Esophagus squamous epithelium (tissue), 4 donors: ENCODE data around the gene GPR87.

Experiments
- POLR2A ChIP-seq, 4 donors: fragments of 450-650 bp; IDR thresholded peaks; one replicate each; pipeline ENCODE4 v1.6.1; 2017; ENCODE audit warnings: antibody characterized with exemption in 4 of 4, mild to moderate bottlenecking in 4 of 4, moderate library complexity in 3 of 4
- TF ChIP-seq, protein P1 (sequence below), 6 experiments: fragments of 450-650 bp in 4 of 6; fragments of 200-600 bp in 2 of 6; sonication (generic) in 2 of 6; IDR thresholded peaks; one replicate each; pipeline ENCODE4 v1.5.1; 2016 to 2019; ENCODE audit warnings: antibody characterized with exemption in 6 of 6, mild to moderate bottlenecking in 4 of 6, moderate library complexity in 4 of 6

DNA sequence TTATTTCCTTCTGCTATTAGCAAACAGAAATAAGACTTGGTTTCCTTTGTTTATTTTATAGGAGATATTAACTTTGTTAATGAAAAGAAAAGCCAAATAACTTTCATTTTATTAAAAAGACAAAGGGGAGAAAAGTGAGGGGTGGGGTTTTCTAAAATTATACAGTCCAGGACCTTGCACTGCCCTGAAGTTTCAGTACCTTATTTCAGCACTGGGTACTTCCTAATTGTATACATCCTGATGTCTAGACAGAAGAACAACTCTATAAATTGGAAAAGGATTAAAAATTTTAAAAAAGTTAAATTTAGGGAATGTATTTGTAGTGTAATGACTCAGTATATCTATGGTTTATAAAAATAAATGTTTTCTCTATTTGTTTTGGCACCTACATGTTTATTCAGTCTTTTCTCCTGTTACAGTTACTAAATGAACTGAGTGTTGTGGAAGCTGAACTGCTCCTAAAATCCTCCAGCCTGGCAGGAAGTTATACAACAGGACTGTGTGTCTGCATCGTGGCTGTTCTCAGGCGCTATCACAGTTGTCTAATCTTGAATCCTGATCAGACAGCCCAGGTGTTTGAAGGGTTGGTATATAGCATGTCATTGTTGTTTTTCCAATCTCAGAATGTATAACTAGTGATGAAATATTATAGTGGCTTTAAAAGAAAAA is 40.3 kb upstream of the GPR87 start:
- TF ChIP-seq, protein P1, sequence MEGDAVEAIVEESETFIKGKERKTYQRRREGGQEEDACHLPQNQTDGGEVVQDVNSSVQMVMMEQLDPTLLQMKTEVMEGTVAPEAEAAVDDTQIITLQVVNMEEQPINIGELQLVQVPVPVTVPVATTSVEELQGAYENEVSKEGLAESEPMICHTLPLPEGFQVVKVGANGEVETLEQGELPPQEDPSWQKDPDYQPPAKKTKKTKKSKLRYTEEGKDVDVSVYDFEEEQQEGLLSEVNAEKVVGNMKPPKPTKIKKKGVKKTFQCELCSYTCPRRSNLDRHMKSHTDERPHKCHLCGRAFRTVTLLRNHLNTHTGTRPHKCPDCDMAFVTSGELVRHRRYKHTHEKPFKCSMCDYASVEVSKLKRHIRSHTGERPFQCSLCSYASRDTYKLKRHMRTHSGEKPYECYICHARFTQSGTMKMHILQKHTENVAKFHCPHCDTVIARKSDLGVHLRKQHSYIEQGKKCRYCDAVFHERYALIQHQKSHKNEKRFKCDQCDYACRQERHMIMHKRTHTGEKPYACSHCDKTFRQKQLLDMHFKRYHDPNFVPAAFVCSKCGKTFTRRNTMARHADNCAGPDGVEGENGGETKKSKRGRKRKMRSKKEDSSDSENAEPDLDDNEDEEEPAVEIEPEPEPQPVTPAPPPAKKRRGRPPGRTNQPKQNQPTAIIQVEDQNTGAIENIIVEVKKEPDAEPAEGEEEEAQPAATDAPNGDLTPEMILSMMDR (IDR thresholded peaks at IDR 0.05), result no peak
- TF ChIP-seq POLR2A (IDR thresholded peaks at IDR 0.05), result no peak
